Spleen (tissue), 11 donors: Measurements from ENCODE around the gene EXOC6B. TPM values are rescaled to one million over a fixed set of nuclear protein-coding genes. Genes with fewer than 3 reads are reported as not detected.

Experiments
- DNase-seq: peaks from one replicate; pipeline ENCODE4 v3.0.0-alpha.2; 2020
- H3K27ac ChIP-seq, 8 donors: fragments of 200-600 bp; sonication (generic) in 7 of 8; 1 replicate in 4 of 8; 2 replicates in 4 of 8; pipeline versions ENCODE4 v1.5.0 to v1.8.0; 2016 to 2021; ENCODE audit warnings: inconsistent platforms in 4 of 8, mild to moderate bottlenecking in 4 of 8, moderate library complexity in 1 of 8
- H3K27me3 ChIP-seq, 7 donors: fragments of 200-600 bp; sonication (generic) in 6 of 7; replicated peaks in 1 of 7; 1 replicate in 4 of 7; 2 replicates in 3 of 7; pipeline versions ENCODE4 v1.5.0 to v1.8.0; 2016 to 2021; ENCODE audit warnings: inconsistent platforms in 3 of 7, mild to moderate bottlenecking in 1 of 7
- H3K36me3 ChIP-seq, 6 donors: fragments of 200-600 bp; sonication (generic) in 5 of 6; 1 replicate in 4 of 6; 2 replicates in 2 of 6; pipeline versions ENCODE4 v1.5.0 to v1.8.0; 2016 to 2021; ENCODE audit warnings: inconsistent platforms in 2 of 6
- H3K4me1 ChIP-seq, 6 donors: fragments of 200-600 bp; sonication (generic) in 5 of 6; 1 replicate in 3 of 6; 2 replicates in 3 of 6; pipeline versions ENCODE4 v1.5.0 to v1.8.0; 2016 to 2021; ENCODE audit warnings: inconsistent platforms in 3 of 6
- H3K4me3 ChIP-seq, 8 donors: fragments of 200-600 bp; sonication (generic) in 7 of 8; 1 replicate in 4 of 8; 2 replicates in 4 of 8; pipeline versions ENCODE4 v1.5.0 to v1.8.0; 2016 to 2021; ENCODE audit warnings: inconsistent platforms in 4 of 8, mild to moderate bottlenecking in 4 of 8, moderate library complexity in 2 of 8
- H3K9me3 ChIP-seq, 8 donors: fragments of 200-600 bp; sonication (generic) in 7 of 8; 1 replicate in 4 of 8; 2 replicates in 4 of 8; pipeline versions ENCODE4 v1.5.0 to v1.8.0; 2016 to 2021; ENCODE audit warnings: inconsistent platforms in 4 of 8
- POLR2A ChIP-seq, 3 donors: fragments of 450-650 bp; IDR thresholded peaks; one replicate each; pipeline ENCODE4 v1.5.1; 2017; ENCODE audit warnings: antibody characterized with exemption in 3 of 3, mild to moderate bottlenecking in 1 of 3
- POLR2AphosphoS5 ChIP-seq, 3 donors: sonication (generic); formaldehyde crosslinking; IDR thresholded peaks; one replicate each; pipeline ENCODE4 v1.5.1; 2017; ENCODE audit warnings: antibody characterized with exemption in 3 of 3
- WGBS, 5 donors: extraction: QIAGEN DNeasy Blood & Tissue Kit in 3 of 5; methylation state at CpG; one replicate each; pipeline versions ENCODE4 v1.1.5 to v1.1.7; 2013 to 2018; 5-methylcytosine and 5-hydroxymethylcytosine counted together
- intact Hi-C: fragments of 100-400 bp; cut with DNase I; formaldehyde crosslinking; loops from one replicate; pipeline ENCODE4 v1.15.0; 2023; ENCODE audit warnings: low total_unique reads
- polyA plus RNA-seq, 3 donors: library from polyadenylated mRNA; stranded (reverse); fragments of 200-250 nt; gene quantifications; one replicate each; pipeline ENCODE4 v1.2.1, GENCODE V29; 2013
- total RNA-seq, 7 donors: library from RNA; depleted of rRNA in 3 of 7; stranded (reverse); fragments of >200 nt in 3 of 7; fragmentation: NEBNext Ultra II Directional in 4 of 7; extraction: Animal tissue kit (Norgen Biotek cat#: 25700) in 4 of 7; gene quantifications; one replicate each; pipeline versions ENCODE4 v1.1.0 to v1.2.1, GENCODE V29; 2016 to 2021
- TF ChIP-seq, protein P1 (sequence below), 11 experiments: fragments of 200-600 bp in 7 of 11; fragments of 450-650 bp in 4 of 11; sonication (generic) in 4 of 11; IDR thresholded peaks in 8 of 11; conservative IDR thresholded peaks in 3 of 11; 1 replicate in 7 of 11; 2 replicates in 4 of 11; pipeline versions ENCODE4 v1.4.0 to v1.8.0; 2016 to 2021; ENCODE audit warnings: antibody characterized with exemption in 11 of 11, inconsistent platforms in 4 of 11, mild to moderate bottlenecking in 1 of 11
- donor health status: healthy with polysubstance abuse.
- donor health status: DM: no; HTN: no; CAD: no; lungs with moderate emphysema.
- donor health status: DM: no; HTN: no; CAD: no.
- donor health status: Bipolar disorder and iron deficiency.
- donor health status: healthy.
- donor health status: DM: no; HTN: no; CAD: no.
- donor health status: DM: yes; HTN: yes; CAD: no.

Gene EXOC6B
- total and polyA plus RNA-seq, 10 donors = 1.0 to 27.9 (median 18.0) TPM

DNA sequence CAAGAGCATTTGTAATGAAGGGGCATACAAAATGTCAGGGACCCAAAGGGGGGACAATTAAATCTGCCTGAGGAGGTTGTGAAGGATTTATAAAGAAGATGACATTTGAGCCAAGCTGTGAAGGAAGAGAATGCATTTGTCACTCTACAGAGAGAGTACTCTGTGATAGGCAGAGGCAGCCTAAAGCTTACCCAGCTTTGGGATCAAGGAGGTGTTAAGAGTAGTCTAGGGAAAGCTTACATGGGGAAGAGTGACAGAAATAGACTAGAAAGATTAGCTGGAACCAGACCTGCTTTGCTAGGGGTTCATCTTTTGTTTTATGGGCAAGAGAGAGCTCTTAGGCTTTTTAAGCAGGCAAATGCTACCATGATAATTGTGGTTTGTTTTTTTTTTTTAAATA, 509.1 kb downstream of the EXOC6B start:
- no peak for DNase-seq
- Histone ChIP-seq H3K36me3 (no peaks in the 10 kb centered on the region), H3K27ac (no peak overlapping the region), H3K4me1 (no peaks in the 10 kb centered on the region), H3K9me3 (no peaks in the 10 kb centered on the region), H3K4me3 (no peak overlapping the region), H3K27me3 (no peaks in the 10 kb centered on the region)
- intact Hi-C loops = no loop called here
- TF ChIP-seq, protein P1, sequence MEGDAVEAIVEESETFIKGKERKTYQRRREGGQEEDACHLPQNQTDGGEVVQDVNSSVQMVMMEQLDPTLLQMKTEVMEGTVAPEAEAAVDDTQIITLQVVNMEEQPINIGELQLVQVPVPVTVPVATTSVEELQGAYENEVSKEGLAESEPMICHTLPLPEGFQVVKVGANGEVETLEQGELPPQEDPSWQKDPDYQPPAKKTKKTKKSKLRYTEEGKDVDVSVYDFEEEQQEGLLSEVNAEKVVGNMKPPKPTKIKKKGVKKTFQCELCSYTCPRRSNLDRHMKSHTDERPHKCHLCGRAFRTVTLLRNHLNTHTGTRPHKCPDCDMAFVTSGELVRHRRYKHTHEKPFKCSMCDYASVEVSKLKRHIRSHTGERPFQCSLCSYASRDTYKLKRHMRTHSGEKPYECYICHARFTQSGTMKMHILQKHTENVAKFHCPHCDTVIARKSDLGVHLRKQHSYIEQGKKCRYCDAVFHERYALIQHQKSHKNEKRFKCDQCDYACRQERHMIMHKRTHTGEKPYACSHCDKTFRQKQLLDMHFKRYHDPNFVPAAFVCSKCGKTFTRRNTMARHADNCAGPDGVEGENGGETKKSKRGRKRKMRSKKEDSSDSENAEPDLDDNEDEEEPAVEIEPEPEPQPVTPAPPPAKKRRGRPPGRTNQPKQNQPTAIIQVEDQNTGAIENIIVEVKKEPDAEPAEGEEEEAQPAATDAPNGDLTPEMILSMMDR (IDR thresholded peaks at IDR 0.05 in 8 of 11, conservative IDR thresholded peaks at IDR 0.05 in 3 of 11) = no peak
- TF ChIP-seq POLR2AphosphoS5 (IDR thresholded peaks at IDR 0.05) (no peak), POLR2A (IDR thresholded peaks at IDR 0.05) (no peak)

DNA sequence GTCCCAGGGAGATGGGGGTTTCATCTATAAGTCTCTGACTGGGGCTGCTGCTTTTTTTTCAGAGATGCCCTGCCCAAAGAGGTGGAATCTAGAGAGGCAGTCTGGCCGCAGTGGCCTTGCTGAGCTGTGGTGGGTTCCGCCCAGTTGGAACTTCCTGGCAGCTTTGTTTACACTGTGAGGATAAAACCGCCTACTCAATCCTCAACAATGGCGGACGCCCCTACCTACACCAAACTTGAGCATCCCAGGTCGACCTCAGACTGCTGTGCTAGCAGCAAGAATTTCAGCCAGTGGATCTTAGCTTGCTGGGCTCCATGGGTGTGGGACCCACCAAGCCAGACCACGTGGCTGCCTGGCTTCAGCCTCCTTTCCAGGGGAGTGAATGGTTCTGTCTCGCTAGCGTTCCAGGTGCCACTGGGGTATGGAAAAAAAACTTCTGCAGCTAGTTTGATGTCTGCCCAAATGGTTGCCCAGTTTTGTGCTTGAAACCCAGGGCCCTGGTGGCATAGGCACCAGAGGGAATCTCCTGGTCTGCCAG, 525.6 kb downstream of the EXOC6B start:
- no peak overlapping the region for H3K4me3 ChIP-seq
- 80 to 93% (median 90%) methylated on average over 2 to 9 of the region's 9 CpGs for WGBS, 5 donors
- H3K27ac ChIP-seq = no peak overlapping the region
- peaks cover 0 to 25% (median 3%) of the 10 kb centered on the region in 8 donors for H3K9me3 ChIP-seq
- H3K27me3 ChIP-seq = no peaks in the 10 kb centered on the region
- intact Hi-C loops = no loop called here
- H3K4me1 ChIP-seq = no peaks in the 10 kb centered on the region
- no peak for TF ChIP-seq POLR2AphosphoS5 (IDR thresholded peaks at IDR 0.05)
- TF ChIP-seq, protein P1 (IDR thresholded peaks at IDR 0.05 in 8 of 11, conservative IDR thresholded peaks at IDR 0.05 in 3 of 11) = no peak
- no peak for TF ChIP-seq POLR2A (IDR thresholded peaks at IDR 0.05)
- no peaks in the 10 kb centered on the region for H3K36me3 ChIP-seq
- DNase-seq = no peak

DNA sequence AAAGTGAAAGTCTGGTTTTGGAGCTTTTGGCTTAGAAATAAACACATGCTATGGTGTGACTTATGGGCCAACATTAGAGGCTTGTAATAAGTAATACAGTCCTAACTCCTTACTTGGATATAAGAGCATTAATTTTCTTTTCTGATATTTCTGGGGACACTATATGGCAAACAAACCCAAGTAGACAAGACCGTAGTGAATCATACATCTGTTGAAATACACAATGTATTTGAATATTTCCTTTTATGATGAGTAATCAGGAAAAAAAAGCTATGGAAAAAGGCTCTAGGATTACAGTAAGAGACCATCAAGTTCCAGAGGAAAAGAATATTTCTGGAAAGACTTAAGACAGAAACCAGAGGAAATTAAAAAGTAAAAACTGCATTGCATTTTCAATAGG, 532.2 kb downstream of the EXOC6B start:
- no peaks in the 10 kb centered on the region for H3K36me3 ChIP-seq

DNA sequence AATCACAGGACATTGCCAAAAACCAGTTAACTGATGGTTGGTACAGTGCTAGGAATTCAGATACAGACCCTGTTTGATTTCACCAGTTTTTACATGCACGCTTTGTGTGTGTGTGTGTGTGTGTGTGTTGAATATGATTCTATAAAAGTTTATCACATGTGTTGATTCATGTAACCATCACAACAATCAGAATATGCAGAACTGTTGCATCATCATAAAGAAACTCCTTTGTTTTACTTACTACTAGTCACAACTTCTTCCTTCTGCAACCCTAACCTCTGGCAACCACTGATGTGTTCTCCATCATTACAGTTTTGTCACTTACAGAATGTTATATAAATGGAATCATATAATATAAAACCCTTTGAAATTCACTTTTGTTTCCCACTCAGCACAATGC, 533.4 kb downstream of the EXOC6B start:
- no peaks in the 10 kb centered on the region for H3K27me3 ChIP-seq
- 93 to 100% (median 97%) methylated on average over 1 of the region's 1 CpG for WGBS, 5 donors
- no peak for DNase-seq
- H3K27ac ChIP-seq = no peak overlapping the region
- H3K36me3 ChIP-seq = no peaks in the 10 kb centered on the region
- H3K4me1 ChIP-seq = no peaks in the 10 kb centered on the region
- TF ChIP-seq POLR2A (IDR thresholded peaks at IDR 0.05) (no peak), POLR2AphosphoS5 (IDR thresholded peaks at IDR 0.05) (no peak)
- TF ChIP-seq, protein P1 (IDR thresholded peaks at IDR 0.05 in 8 of 11, conservative IDR thresholded peaks at IDR 0.05 in 3 of 11) = no peak
- intact Hi-C loops = no loop called here
- peaks cover 0 to 2% (median 0%) of the 10 kb centered on the region in 8 donors for H3K9me3 ChIP-seq
- no peak overlapping the region for H3K4me3 ChIP-seq

More for the DNA sequence above, 532.2 kb downstream of the EXOC6B start:
- WGBS, 5 donors = 87 to 92% (median 91%) methylated on average over 1 of the region's 1 CpG
- Histone ChIP-seq H3K27me3 (no peaks in the 10 kb centered on the region), H3K27ac (no peak overlapping the region), H3K4me1 (no peaks in the 10 kb centered on the region), H3K4me3 (no peak overlapping the region), H3K9me3 (peaks cover 0 to 9% (median 0%) of the 10 kb centered on the region in 8 donors)
- no peak for TF ChIP-seq POLR2AphosphoS5 (IDR thresholded peaks at IDR 0.05)
- no peak for TF ChIP-seq POLR2A (IDR thresholded peaks at IDR 0.05)
- TF ChIP-seq, protein P1 (IDR thresholded peaks at IDR 0.05 in 8 of 11, conservative IDR thresholded peaks at IDR 0.05 in 3 of 11) = no peak
- intact Hi-C loops = no loop called here
- DNase-seq = no peak
